ENCODE measurements around the gene ANKRD31. TPM values are rescaled to one million over a fixed set of nuclear protein-coding genes. Genes with fewer than 3 reads are reported as not detected.
"Not testable (repeated sequence)": the region's sequence is repeated elsewhere in the genome, so short reads cannot be mapped to it uniquely, and the experiment has no call there.

Gene ANKRD31
- total and polyA plus RNA-seq, 4 donors, result 0.03 to 0.24 (median 0.14) TPM

DNA sequence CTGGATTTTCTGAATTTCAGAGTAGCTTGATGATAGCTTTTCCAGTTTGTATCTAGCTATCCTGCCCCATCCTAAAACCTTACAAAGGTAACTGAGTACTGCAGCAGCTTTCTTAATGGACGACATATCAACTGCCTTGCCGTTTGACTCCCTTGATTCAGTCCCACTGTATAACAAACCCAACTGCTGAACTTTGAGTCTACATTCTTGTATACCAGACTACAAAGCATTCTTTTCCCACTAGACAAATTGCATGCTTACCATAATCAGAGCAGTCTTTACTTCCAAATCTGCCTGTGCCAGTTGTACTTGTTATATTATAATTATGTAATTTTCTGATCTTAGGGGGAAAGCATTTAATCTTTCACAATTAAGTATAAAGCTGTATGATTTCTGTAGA, 47.3 kb downstream of the ANKRD31 start:
- Histone ChIP-seq H3K27ac (ENCODE audit: low read depth in 1 of 2, low read length in 2 of 2) (no peak overlapping the region), H3K36me3 (ENCODE audit: control insufficient read depth in 1 of 2, insufficient read depth in 2 of 2, low read length in 1 of 2) (no peaks in the 10 kb centered on the region), H3K4me3 (ENCODE audit: low read length in 2 of 2) (no peak overlapping the region), H3K4me1 (ENCODE audit: control insufficient read depth in 1 of 2, insufficient read depth in 2 of 2, low read length in 2 of 2) (no peaks in the 10 kb centered on the region), H3K27me3 (ENCODE audit: control insufficient read depth in 1 of 2, insufficient read depth in 2 of 2, low read length in 1 of 2) (no peaks in the 10 kb centered on the region), H3K9me3 (ENCODE audit: control insufficient read depth, low read length) (no peaks in the 10 kb centered on the region)
- intact Hi-C loops (cut with DNase I), result no loop called here
- ATAC-seq (ENCODE audit: low FRiP score), result no peak
- no peak for DNase-seq
- 49 to 64% methylated on average over 2 of the region's 2 CpGs for WGBS, 2 donors

DNA sequence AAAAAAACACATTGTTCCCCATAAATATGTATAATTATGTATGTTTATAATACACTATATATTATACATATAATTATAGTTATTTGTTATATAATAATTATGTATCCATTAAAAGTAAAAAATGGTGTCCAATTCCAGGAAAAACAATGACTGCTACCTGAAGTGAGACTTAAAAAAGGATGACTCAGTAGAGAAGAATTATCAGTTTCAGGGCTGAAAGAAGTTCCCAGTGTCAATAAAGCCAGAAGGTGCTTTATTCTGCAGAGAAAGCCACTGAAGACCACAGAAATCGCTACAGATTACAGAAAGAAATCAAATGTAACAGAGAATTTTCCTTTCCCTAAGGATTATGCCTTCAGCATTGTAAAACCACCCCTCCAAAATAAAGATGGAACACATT, 50.9 kb downstream of the ANKRD31 start:
- 64 to 75% methylated on average over 1 of the region's 1 CpG for WGBS, 2 donors
- H3K36me3 ChIP-seq (ENCODE audit: control insufficient read depth in 1 of 2, insufficient read depth in 2 of 2, low read length in 1 of 2), result no peaks in the 10 kb centered on the region
- no peak for DNase-seq
- ATAC-seq (ENCODE audit: low FRiP score), result no peak
- intact Hi-C loops (cut with DNase I), result no loop called here
- H3K4me1 ChIP-seq (ENCODE audit: control insufficient read depth in 1 of 2, insufficient read depth in 2 of 2, low read length in 2 of 2), result no peaks in the 10 kb centered on the region
- H3K27ac ChIP-seq (ENCODE audit: low read depth in 1 of 2, low read length in 2 of 2), result no peak overlapping the region
- H3K27me3 ChIP-seq (ENCODE audit: control insufficient read depth in 1 of 2, insufficient read depth in 2 of 2, low read length in 1 of 2), result no peaks in the 10 kb centered on the region
- H3K9me3 ChIP-seq (ENCODE audit: control insufficient read depth, low read length), result no peaks in the 10 kb centered on the region
- H3K4me3 ChIP-seq (ENCODE audit: low read length in 2 of 2), result no peak overlapping the region

DNA sequence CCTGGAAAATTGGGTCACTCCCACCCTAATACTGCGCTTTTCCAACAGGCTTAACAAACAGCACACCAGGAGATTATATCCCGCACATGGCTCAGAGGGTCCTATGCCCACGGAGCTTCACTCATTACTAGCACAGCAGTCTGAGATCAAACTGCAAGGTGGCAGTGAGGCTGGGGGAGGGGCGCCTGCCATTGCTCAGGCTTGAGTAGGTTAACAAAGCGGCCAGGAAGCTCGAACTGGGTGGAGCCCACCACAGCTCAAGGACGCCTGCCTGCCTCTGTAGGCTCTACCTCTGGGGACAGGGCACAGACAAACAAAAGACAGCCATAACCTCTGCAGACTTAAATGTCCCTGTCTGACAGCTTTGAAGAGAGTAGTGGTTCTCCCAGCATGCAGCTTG, 60.7 kb downstream of the ANKRD31 start:
- H3K4me1 ChIP-seq (ENCODE audit: control insufficient read depth in 1 of 2, insufficient read depth in 2 of 2, low read length in 2 of 2); DNase-seq; H3K4me3 ChIP-seq (ENCODE audit: low read length in 2 of 2); H3K9me3 ChIP-seq (ENCODE audit: control insufficient read depth, low read length); H3K27me3 ChIP-seq (ENCODE audit: control insufficient read depth in 1 of 2, insufficient read depth in 2 of 2, low read length in 1 of 2); intact Hi-C loops (cut with DNase I); H3K27ac ChIP-seq (ENCODE audit: low read depth in 1 of 2, low read length in 2 of 2); H3K36me3 ChIP-seq (ENCODE audit: control insufficient read depth in 1 of 2, insufficient read depth in 2 of 2, low read length in 1 of 2); ATAC-seq (ENCODE audit: low FRiP score): not testable (repeated sequence)
- 91 to 95% methylated on average over 7 of the region's 7 CpGs for WGBS, 2 donors

DNA sequence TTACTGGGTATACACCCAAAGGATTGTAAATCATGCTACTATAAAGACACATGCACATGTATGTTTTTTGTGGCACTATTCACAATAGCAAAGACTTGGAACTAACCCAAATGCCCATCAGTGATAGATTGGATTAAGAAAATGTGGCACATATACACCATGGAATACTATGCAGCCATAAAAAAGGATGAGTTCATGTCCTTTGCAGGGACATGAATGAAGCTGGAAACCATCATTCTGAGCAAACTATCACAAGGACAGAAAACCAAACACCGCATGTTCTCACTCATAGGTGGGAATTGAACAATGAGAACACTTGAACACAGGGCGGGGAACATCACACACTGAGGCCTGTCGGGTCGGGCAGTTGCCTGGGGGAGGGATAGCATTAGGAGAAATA, 61.8 kb downstream of the ANKRD31 start:
- DNase-seq; H3K27me3 ChIP-seq (ENCODE audit: control insufficient read depth in 1 of 2, insufficient read depth in 2 of 2, low read length in 1 of 2); H3K36me3 ChIP-seq (ENCODE audit: control insufficient read depth in 1 of 2, insufficient read depth in 2 of 2, low read length in 1 of 2); H3K4me3 ChIP-seq (ENCODE audit: low read length in 2 of 2); H3K9me3 ChIP-seq (ENCODE audit: control insufficient read depth, low read length); ATAC-seq (ENCODE audit: low FRiP score); H3K27ac ChIP-seq (ENCODE audit: low read depth in 1 of 2, low read length in 2 of 2); intact Hi-C loops (cut with DNase I); H3K4me1 ChIP-seq (ENCODE audit: control insufficient read depth in 1 of 2, insufficient read depth in 2 of 2, low read length in 2 of 2): not testable (repeated sequence)
- 91 to 94% methylated on average over 3 to 4 of the region's 4 CpGs for WGBS, 2 donors

DNA sequence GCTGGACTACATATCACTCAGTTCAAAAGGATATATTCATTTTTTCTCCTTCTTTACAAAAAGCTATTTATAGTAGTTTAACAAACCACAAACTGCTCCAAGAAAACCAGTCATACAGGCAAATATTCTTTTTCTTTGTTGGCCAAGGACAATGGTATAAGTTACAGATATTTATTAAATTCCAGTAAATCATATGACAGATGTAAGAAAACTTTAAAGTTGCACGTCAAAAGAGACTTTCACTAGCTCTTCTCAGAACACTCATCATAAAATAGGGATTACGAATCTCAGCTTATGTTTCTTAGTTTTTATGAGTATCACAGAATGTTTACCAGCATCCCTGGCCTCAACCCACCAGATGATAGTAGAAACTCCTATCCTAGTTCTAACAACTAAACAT, 67.2 kb downstream of the ANKRD31 start:
- H3K9me3 ChIP-seq (ENCODE audit: control insufficient read depth, low read length), result no peaks in the 10 kb centered on the region
- intact Hi-C loops (cut with DNase I), result no loop called here
- no peaks in the 10 kb centered on the region for H3K4me1 ChIP-seq (ENCODE audit: control insufficient read depth in 1 of 2, insufficient read depth in 2 of 2, low read length in 2 of 2)
- no peaks in the 10 kb centered on the region for H3K27me3 ChIP-seq (ENCODE audit: control insufficient read depth in 1 of 2, insufficient read depth in 2 of 2, low read length in 1 of 2)
- no peak for DNase-seq
- H3K36me3 ChIP-seq (ENCODE audit: control insufficient read depth in 1 of 2, insufficient read depth in 2 of 2, low read length in 1 of 2), result no peaks in the 10 kb centered on the region
- no peak overlapping the region for H3K4me3 ChIP-seq (ENCODE audit: low read length in 2 of 2)
- ATAC-seq (ENCODE audit: low FRiP score), result no peak
- H3K27ac ChIP-seq (ENCODE audit: low read depth in 1 of 2, low read length in 2 of 2), result no peak overlapping the region
- WGBS, 2 donors, result 43 to 49% methylated on average over 2 of the region's 2 CpGs

DNA sequence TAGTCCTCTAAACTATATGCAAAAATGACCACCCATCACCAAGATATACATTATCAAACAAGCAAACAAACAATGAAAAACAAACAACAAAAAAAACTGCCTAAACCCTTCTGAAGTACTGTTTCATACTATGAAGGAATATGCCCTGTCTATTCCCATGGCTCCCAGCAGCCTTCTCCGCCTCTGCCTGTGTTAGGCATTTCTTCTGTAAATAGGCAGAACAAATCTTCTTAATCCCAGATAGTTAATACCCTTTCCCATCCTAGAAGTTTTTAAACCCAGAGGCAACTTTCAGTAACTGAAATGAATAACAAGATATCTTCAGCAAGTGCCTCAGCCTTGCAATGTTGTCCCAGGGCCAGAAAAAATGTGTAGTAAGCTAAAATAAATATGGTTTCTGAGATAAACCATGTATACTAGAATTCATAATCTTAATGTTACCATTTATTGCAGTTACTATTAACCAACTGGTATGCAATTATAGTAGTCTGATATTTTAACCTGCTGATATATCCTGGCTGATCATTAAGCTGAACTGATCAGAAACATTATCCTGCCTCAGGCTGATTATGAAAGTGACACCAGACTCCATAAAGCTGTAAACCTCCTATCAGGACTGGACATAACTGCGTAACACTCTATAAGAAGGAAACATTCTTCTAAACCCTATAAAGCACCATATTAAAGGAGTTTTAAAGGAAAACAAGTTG, 68.5 kb downstream of the ANKRD31 start:
- H3K4me3 ChIP-seq (ENCODE audit: low read length in 2 of 2), result no peak overlapping the region
- H3K4me1 ChIP-seq (ENCODE audit: control insufficient read depth in 1 of 2, insufficient read depth in 2 of 2, low read length in 2 of 2), result no peaks in the 10 kb centered on the region
- H3K9me3 ChIP-seq (ENCODE audit: control insufficient read depth, low read length), result no peaks in the 10 kb centered on the region
- no peaks in the 10 kb centered on the region for H3K36me3 ChIP-seq (ENCODE audit: control insufficient read depth in 1 of 2, insufficient read depth in 2 of 2, low read length in 1 of 2)
- no peak overlapping the region for H3K27ac ChIP-seq (ENCODE audit: low read depth in 1 of 2, low read length in 2 of 2)
- 69 to 78% methylated on average over 2 of the region's 2 CpGs for WGBS, 2 donors
- ATAC-seq (ENCODE audit: low FRiP score) (no peak), DNase-seq (no peak)
- no peaks in the 10 kb centered on the region for H3K27me3 ChIP-seq (ENCODE audit: control insufficient read depth in 1 of 2, insufficient read depth in 2 of 2, low read length in 1 of 2)
- intact Hi-C loops (cut with DNase I), result no loop called here

DNA sequence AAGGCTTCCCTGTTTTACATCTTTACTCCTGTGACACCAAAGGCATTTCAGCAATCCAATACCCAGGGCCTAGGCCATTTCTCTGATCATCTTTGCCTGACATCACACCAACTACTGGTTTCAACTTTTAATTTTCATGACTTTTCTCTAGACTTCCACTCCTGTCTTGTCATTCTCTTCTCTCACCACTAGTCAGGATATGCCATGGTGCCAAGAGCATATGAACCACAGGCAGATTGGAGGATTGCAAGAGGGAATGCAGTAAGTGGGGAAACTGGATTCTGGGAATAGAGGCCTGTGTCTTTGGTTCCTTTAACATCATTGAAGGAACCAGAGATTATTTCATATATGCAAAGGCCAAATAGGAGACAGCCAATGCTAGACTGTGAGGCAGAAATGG, 69.3 kb downstream of the ANKRD31 start:
- Histone ChIP-seq H3K9me3 (ENCODE audit: control insufficient read depth, low read length) (no peaks in the 10 kb centered on the region), H3K4me1 (ENCODE audit: control insufficient read depth in 1 of 2, insufficient read depth in 2 of 2, low read length in 2 of 2) (no peaks in the 10 kb centered on the region), H3K27me3 (ENCODE audit: control insufficient read depth in 1 of 2, insufficient read depth in 2 of 2, low read length in 1 of 2) (no peaks in the 10 kb centered on the region), H3K4me3 (ENCODE audit: low read length in 2 of 2) (no peak overlapping the region), H3K27ac (ENCODE audit: low read depth in 1 of 2, low read length in 2 of 2) (no peak overlapping the region), H3K36me3 (ENCODE audit: control insufficient read depth in 1 of 2, insufficient read depth in 2 of 2, low read length in 1 of 2) (no peaks in the 10 kb centered on the region)
- no peak for DNase-seq
- intact Hi-C loops (cut with DNase I), result no loop called here
- ATAC-seq (ENCODE audit: low FRiP score), result no peak

DNA sequence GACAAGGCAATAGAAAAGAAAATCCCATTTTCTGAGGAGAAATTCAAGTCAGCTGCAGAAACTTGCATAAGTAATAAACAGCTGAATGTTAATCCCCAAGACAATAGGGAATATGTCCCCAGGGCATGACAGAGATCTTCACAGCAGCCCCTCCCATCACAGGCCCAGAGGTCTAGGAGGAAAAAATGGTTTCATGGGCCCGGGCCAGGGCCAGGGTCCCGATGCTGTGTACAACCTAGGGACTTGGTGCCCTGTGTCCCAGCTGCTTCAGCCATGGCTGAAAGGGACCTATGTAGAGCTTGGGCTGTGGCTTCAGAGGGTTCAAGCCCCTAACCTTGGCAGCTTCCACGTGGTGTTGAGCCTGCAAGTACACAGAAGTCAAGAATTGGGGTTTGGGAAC, 75.2 kb downstream of the ANKRD31 start:
- H3K4me1 ChIP-seq (ENCODE audit: control insufficient read depth in 1 of 2, insufficient read depth in 2 of 2, low read length in 2 of 2); H3K9me3 ChIP-seq (ENCODE audit: control insufficient read depth, low read length); ATAC-seq (ENCODE audit: low FRiP score); H3K36me3 ChIP-seq (ENCODE audit: control insufficient read depth in 1 of 2, insufficient read depth in 2 of 2, low read length in 1 of 2); H3K27me3 ChIP-seq (ENCODE audit: control insufficient read depth in 1 of 2, insufficient read depth in 2 of 2, low read length in 1 of 2); H3K4me3 ChIP-seq (ENCODE audit: low read length in 2 of 2); H3K27ac ChIP-seq (ENCODE audit: low read depth in 1 of 2, low read length in 2 of 2); intact Hi-C loops (cut with DNase I); DNase-seq: not testable (repeated sequence)
- WGBS, 2 donors, result 75 to 76% methylated on average over 3 of the region's 3 CpGs

DNA sequence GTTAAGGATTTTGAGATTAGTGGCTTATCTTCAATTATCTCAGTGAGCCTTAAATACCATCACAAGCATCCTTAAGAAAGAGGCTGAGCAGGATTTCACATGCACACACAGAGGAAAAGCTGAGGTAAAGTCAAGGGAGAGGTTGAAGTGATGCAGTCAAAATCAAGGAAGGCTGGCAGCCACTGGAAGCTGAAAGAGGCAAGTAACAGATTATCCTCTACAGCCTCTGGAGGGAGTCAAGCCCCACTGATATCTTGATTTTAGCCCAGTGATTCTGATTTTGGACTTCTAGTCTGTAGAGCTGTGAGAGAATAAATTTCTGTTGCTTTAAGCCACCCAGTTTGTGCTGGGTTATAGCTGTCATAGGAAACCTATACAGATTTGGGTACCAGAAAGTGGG, 80.1 kb downstream of the ANKRD31 start:
- Histone ChIP-seq H3K9me3 (ENCODE audit: control insufficient read depth, low read length) (no peaks in the 10 kb centered on the region), H3K27me3 (ENCODE audit: control insufficient read depth in 1 of 2, insufficient read depth in 2 of 2, low read length in 1 of 2) (no peaks in the 10 kb centered on the region), H3K36me3 (ENCODE audit: control insufficient read depth in 1 of 2, insufficient read depth in 2 of 2, low read length in 1 of 2) (no peaks in the 10 kb centered on the region), H3K4me1 (ENCODE audit: control insufficient read depth in 1 of 2, insufficient read depth in 2 of 2, low read length in 2 of 2) (no peaks in the 10 kb centered on the region), H3K27ac (ENCODE audit: low read depth in 1 of 2, low read length in 2 of 2) (no peak overlapping the region), H3K4me3 (ENCODE audit: low read length in 2 of 2) (no peak overlapping the region)
- ATAC-seq (ENCODE audit: low FRiP score) (no peak), DNase-seq (no peak)
- intact Hi-C loops (cut with DNase I), result no loop called here

Measured in aorta (tissue), 5 donors.